Osteoblast (primary cell): ENCODE results near the gene DENND1B. TPM values are rescaled to one million over a fixed set of nuclear protein-coding genes. Genes with fewer than 3 reads are reported as not detected.
"Not testable (repeated sequence)": the region's sequence is repeated elsewhere in the genome, so short reads cannot be mapped to it uniquely, and the experiment has no call there.

Experiments
- DNase-seq: peaks from one replicate; pipeline ENCODE4 v3.0.0; 2011; ENCODE audit warnings: low spot score, mixed read lengths; ENCODE audit not compliant: insufficient read length; ENCODE audit errors: missing footprints
- H2AFZ ChIP-seq: 2 replicates; pipeline ENCODE4 v1.6.0; 2011; ENCODE audit warnings: mild to moderate bottlenecking, low read length
- H3K27ac ChIP-seq: 2 replicates; pipeline ENCODE4 v1.5.1; 2011; ENCODE audit warnings: mild to moderate bottlenecking, low read depth, low read length, moderate library complexity
- H3K27me3 ChIP-seq: 2 replicates; pipeline ENCODE4 v1.6.0; 2012; ENCODE audit warnings: mild to moderate bottlenecking, control low read depth, inconsistent platforms, low read length, moderate library complexity; ENCODE audit not compliant: insufficient read depth
- H3K36me3 ChIP-seq: 2 replicates; pipeline ENCODE4 v1.5.1; 2011; ENCODE audit warnings: mild to moderate bottlenecking, low read length, control low read depth, moderate library complexity; ENCODE audit not compliant: insufficient read depth
- H3K4me1 ChIP-seq: 2 replicates; pipeline ENCODE4 v1.5.1; 2011; ENCODE audit warnings: mild to moderate bottlenecking, low read length, control low read depth, moderate library complexity; ENCODE audit not compliant: insufficient read depth
- H3K4me2 ChIP-seq: 2 replicates; pipeline ENCODE4 v1.6.0; 2011; ENCODE audit warnings: mild to moderate bottlenecking, low read length; ENCODE audit not compliant: insufficient read depth
- H3K4me3 ChIP-seq: fragments of 200-600 bp; sonication (generic); 3 replicates; pipeline ENCODE4 v1.5.1; 2012; ENCODE audit warnings: mild to moderate bottlenecking, low read length, inconsistent platforms; ENCODE audit not compliant: insufficient read depth
- H3K79me2 ChIP-seq: 2 replicates; pipeline ENCODE4 v1.6.0; 2012; ENCODE audit warnings: mild to moderate bottlenecking, low read length, control low read depth, inconsistent platforms; ENCODE audit not compliant: insufficient read depth
- H3K9me3 ChIP-seq: 2 replicates; pipeline ENCODE4 v1.5.1; 2011; ENCODE audit warnings: low read depth, low read length, control low read depth
- H4K20me1 ChIP-seq: 2 replicates; pipeline ENCODE4 v1.6.0; 2012; ENCODE audit warnings: mild to moderate bottlenecking, low read length, control low read depth; ENCODE audit not compliant: insufficient read depth
- total RNA-seq: library from RNA; depleted of rRNA; stranded (reverse); fragments of >200 nt; gene quantifications from 2 replicates; pipeline ENCODE4 v1.2.3, GENCODE V29; 2012
- TF ChIP-seq, protein P1 (sequence below): IDR thresholded peaks from 2 replicates; pipeline ENCODE4 v1.5.1; 2011; ENCODE audit warnings: mild to moderate bottlenecking, low read depth, low read length, moderate library complexity; ENCODE audit errors: extremely low read depth

The DENND1B gene
- total RNA-seq, 1 donor: 22.4 TPM

DNA sequence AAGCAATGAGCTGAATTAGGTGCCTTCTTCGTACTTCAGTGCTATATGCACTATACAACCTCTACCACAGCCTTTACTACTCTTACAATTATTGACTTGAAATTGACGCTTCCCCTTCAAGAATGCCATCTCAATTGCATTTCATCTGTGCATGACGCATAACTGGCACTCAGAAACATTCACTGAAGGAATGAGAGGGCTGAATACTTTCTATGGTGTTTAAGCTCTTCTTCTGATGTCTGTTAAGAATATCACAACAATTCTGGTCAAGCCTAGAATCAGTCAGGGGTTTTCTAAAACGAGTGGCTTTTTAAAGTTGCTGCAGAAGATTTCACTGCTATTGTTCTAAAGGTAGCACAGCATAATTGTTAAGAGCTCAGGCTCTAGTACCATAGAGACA, 11.5 kb downstream of the DENND1B start:
- Histone ChIP-seq H3K36me3 (no peaks in the 10 kb centered on the region), H2AFZ (no peak overlapping the region)

DNA sequence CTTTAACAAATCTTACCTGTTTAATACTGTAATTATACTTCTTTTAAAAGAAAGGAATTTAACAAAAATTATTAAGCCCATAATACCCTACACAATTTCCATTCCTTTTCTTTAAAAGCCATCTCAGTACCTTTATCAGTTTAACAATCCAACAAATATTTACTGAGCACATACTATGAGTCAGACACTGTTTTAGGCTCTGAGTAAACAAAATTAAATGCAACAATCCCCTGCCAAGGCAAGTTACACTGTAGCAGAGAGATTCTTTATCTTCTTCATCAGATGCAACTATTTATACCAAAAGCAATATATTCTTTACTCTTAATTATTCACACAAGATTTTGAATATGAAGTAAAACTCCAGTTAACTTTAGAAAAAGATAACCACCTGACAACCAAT, 12.0 kb downstream of the DENND1B start:
- no peaks in the 10 kb centered on the region for H4K20me1 ChIP-seq
- no peaks in the 10 kb centered on the region for H3K9me3 ChIP-seq
- H3K27ac ChIP-seq: no peak overlapping the region
- no peaks in the 10 kb centered on the region for H3K27me3 ChIP-seq
- H3K36me3 ChIP-seq: no peaks in the 10 kb centered on the region
- DNase-seq: no peak
- TF ChIP-seq, protein P1, sequence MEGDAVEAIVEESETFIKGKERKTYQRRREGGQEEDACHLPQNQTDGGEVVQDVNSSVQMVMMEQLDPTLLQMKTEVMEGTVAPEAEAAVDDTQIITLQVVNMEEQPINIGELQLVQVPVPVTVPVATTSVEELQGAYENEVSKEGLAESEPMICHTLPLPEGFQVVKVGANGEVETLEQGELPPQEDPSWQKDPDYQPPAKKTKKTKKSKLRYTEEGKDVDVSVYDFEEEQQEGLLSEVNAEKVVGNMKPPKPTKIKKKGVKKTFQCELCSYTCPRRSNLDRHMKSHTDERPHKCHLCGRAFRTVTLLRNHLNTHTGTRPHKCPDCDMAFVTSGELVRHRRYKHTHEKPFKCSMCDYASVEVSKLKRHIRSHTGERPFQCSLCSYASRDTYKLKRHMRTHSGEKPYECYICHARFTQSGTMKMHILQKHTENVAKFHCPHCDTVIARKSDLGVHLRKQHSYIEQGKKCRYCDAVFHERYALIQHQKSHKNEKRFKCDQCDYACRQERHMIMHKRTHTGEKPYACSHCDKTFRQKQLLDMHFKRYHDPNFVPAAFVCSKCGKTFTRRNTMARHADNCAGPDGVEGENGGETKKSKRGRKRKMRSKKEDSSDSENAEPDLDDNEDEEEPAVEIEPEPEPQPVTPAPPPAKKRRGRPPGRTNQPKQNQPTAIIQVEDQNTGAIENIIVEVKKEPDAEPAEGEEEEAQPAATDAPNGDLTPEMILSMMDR: no peak
- no peak overlapping the region for H2AFZ ChIP-seq
- H3K4me1 ChIP-seq: no peaks in the 10 kb centered on the region
- peaks cover 15% of the 10 kb centered on the region for H3K79me2 ChIP-seq
- no peak overlapping the region for H3K4me2 ChIP-seq
- no peak overlapping the region for H3K4me3 ChIP-seq

More for the DNA sequence above, 11.5 kb downstream of the DENND1B start:
- Histone ChIP-seq H3K27me3 (no peaks in the 10 kb centered on the region), H3K4me3 (no peak overlapping the region), H3K4me2 (no peak overlapping the region), H3K27ac (no peak overlapping the region), H3K79me2 (peaks cover 17% of the 10 kb centered on the region), H3K4me1 (no peaks in the 10 kb centered on the region), H4K20me1 (no peaks in the 10 kb centered on the region), H3K9me3 (no peaks in the 10 kb centered on the region)
- DNase-seq: no peak
- TF ChIP-seq, protein P1: no peak

DNA sequence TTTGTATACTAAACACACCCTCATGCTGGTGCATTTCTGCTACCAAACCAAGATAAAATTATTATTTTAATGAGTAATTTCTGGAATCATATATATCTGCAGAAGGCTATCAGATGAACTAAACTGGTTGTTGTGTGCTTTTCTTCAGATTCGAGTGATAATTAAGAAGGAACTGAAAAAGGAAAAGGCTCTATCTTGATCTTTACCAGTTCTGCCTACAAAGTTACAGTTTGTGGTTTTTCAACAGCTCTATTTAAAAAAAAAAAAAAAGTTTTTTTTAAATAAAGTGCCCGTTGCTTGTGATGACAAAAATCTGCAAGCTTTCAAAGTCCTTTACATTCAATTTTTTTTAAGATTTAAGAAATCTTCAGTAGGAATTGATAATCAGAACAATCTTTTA, 13.6 kb downstream of the DENND1B start:
- Histone ChIP-seq H3K4me1 (no peaks in the 10 kb centered on the region), H3K9me3 (no peaks in the 10 kb centered on the region), H3K36me3 (no peaks in the 10 kb centered on the region), H3K4me2 (no peak overlapping the region), H3K4me3 (no peak overlapping the region), H3K79me2 (peaks cover 12% of the 10 kb centered on the region), H3K27me3 (no peaks in the 10 kb centered on the region), H2AFZ (no peak overlapping the region), H3K27ac (no peak overlapping the region), H4K20me1 (no peaks in the 10 kb centered on the region)
- TF ChIP-seq, protein P1: no peak
- DNase-seq: no peak

DNA sequence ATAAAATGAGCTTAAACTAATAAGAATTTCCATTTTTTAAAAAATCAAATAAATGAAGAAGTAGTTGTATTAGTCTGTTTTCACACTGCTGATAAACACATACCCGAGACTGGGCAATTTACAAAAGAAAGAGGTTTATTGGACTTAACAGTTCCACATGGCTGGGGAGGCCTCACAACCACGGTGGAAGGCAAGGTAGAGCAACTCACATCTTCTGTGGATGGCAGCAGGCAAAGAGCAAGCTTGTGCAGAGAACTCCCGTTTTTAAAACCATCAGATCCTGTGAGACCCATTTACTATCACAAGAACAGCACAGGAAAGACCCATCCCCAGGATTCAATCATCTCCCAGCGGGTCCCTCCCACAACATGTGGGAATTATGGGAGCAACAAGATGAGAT, 19.7 kb downstream of the DENND1B start:
- DNase-seq, H3K4me1 ChIP-seq, H2AFZ ChIP-seq, H4K20me1 ChIP-seq, H3K27me3 ChIP-seq, H3K4me3 ChIP-seq, H3K36me3 ChIP-seq, H3K27ac ChIP-seq, H3K4me2 ChIP-seq, H3K9me3 ChIP-seq, H3K79me2 ChIP-seq: not testable (repeated sequence)

DNA sequence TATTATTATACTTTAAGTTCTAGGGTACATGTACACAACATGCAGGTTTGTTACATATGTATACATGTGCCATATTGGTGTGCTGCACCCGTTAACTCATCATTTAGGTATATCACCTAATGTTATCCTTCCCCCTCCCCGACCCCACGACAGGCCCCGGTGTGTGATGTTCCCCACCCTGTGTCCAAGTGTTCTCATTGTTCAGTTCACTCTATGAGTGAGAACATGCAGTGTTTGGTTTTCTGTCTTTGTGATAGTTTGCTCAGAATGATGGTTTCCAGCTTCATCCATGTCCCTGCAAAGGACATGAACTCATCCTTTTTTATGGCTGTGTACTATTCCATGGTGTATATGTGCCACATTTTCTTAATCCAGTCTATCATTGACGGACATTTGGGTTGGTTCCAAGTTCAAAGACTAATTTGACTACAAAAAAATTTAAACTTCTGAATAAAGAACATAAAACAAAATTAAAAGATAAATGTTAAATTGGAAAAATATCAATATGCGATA, 22.6 kb downstream of the DENND1B start:
- not testable (repeated sequence) for H3K27me3 ChIP-seq, DNase-seq, H3K36me3 ChIP-seq, H2AFZ ChIP-seq, H3K9me3 ChIP-seq, H3K27ac ChIP-seq, H3K4me1 ChIP-seq, H3K4me2 ChIP-seq, H4K20me1 ChIP-seq, H3K4me3 ChIP-seq
- peaks cover 13% of the 10 kb centered on the region for H3K79me2 ChIP-seq
